Activated gamma-delta T cell (primary cell): Measurements from ENCODE around the gene OLFML3.

Source experiments
- DNase-seq: peaks from one replicate; lab custom pipeline; 2025; lab: John Stamatoyannopoulos, UW

The OLFML3 gene

DNA sequence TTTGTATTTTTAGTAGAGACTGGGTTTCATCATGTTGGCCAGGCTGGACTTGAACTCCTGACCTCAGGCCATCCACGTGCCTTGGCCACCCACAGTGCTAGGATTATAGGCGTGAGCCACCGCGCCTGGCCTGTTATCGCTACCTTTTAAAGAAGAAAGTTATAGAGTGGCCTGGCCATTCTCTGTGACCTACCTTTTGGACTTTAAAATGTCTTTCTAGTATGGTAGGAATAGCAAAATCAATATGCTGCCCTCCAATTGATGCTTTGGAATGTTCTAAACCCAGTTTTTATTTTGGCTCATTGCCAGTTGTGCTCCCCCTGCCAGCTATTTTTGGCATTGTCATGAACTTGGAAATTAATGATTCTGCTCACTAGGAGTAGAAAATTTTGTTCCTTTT lies 30.3 kb upstream of the OLFML3 start:
- no peak for DNase-seq

DNA sequence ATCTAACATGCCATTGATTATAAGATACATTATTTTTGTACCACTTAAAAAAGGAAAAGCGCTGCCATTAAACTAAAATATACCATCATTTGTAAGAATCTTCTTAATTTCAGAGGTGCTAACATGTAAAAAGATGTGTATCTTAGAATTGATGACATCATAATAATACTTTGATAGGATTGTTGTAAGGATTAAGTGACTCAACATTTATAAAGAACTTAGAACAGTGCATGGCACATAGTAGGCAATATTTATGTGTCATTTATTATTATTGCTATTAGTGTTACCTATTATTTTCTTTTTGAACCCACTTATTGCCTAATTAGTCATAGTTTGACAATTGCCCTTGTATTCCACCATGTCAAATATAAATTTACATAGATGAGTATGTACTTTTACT lies 28.4 kb upstream of the OLFML3 start:
- no peak for DNase-seq

DNA sequence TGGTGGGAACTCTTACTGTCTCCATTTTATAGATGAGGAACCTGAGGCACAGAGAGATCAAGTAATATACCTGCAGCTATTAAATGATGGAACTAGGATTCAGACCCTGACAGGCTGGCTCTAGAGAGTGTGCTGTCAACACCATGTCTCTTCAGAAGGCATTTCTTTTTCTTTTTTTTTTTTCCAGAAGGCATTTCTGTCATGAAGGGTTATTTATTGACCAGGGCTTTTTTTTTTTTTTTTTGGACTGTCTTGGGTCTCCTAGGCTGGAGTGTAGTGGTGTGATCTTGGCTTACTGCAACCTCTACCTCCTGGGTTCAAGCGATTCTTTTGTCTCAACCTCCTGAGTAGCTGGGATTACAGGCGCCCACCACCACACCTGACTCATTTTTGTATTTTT lies 27.6 kb upstream of the OLFML3 start:
- no peak for DNase-seq

DNA sequence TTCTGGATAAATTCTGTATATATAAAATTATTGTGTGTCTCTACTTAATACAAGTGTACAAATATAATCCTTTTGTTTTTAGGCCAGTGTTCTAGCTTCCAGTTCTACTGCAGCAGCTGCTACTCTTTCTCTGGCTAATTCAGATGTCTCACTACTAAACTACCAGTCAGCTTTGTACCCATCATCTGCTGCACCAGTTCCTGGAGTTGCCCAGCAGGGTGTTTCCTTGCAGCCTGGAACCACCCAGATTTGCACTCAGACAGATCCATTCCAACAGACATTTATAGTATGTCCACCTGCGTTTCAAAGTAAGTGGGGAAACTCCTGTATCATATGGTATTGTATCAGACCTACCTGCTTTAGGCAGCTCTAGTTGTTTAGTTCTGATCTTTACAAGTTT lies 21.3 kb upstream of the OLFML3 start:
- no peak for DNase-seq

DNA sequence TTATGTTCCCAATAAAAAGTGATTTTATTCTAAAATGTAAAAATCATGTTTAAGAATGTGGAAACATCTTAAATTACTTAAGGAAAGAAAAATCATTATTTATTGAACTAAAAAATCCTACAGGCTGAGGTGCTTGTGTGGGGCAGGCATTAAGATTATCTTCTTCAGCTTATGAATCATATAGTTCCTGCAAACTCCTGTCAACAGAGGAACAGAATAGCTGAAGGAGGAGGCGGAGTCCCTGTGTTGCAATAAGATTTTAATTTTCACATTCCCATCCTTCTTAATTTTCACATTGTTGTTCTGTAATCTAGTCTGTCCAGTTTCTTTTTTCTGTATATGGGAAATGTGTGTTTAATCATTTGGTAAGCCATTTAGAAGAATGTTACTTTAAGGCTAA lies 20.6 kb upstream of the OLFML3 start:
- DNase-seq = no peak

DNA sequence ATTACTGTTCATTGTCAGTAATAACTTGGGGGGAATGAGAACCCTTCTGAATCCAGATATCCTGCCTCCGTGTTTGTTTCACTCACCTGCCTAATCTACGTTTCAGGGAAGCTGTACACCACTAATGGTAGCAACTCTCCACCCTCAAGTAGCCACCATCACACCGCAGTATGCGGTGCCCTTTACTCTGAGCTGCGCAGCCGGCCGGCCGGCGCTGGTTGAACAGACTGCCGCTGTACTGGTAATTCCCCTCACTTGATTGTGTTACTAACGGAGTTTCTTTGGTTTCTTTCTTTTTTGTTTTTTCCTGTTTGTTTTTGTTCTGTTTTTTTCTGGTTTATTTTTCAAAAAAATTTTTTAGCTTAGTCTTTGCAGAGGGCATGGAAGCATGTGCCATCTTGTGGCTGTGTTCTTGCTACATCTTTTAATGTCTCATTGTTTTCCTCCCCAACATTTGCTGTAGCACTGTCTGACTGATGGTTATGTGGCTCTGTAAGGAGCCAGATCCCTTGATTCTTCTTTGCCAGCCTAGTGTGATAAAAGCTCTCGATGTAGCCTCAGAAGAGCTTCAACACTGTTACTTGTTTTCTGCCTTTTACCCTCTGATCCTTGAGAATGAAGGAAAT lies 15.9 kb upstream of the OLFML3 start:
- DNase-seq = no peak

DNA sequence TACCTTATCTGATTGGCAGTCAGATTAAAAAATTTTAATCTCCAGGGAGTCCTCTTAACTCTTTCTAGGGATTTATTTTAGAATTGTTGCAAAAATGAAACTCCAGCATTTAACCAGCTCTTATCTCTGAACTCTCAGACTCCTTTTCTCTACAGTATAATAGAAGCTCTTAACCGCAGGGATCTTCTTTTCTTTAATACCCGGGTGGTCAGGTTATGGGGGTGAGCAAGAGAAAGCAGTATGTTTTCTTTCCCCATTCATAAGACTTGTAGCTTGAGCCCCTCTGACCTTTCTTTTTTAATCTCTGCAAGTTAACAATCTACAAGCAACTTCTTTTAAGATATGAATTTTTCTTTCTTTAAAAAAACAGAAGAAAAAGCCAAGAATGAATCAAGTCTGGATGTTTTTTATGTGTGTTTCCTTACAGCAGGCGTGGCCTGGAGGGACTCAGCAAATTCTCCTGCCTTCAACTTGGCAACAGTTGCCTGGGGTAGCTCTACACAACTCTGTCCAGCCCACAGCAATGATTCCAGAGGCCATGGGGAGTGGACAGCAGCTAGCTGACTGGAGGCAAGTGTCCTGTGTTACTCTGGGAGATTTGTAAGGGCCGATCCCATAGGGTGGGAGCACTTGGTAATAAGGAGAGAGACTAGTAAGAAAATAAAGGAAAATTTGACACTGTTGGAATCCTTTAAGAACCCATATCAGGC lies 13.4 kb upstream of the OLFML3 start:
- no peak for DNase-seq

DNA sequence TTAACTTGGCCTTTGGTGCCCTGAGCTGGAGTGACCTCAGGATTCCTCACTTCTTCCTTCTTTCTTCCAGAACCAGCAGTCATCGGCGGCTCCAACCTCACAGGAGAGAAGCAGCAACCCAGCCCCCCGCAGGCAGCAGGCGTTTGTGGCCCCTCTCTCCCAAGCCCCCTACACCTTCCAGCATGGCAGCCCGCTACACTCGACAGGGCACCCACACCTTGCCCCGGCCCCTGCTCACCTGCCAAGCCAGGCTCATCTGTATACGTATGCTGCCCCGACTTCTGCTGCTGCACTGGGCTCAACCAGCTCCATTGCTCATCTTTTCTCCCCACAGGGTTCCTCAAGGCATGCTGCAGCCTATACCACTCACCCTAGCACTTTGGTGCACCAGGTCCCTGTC lies 6.3 kb upstream of the OLFML3 start:
- DNase-seq = no peak

DNA sequence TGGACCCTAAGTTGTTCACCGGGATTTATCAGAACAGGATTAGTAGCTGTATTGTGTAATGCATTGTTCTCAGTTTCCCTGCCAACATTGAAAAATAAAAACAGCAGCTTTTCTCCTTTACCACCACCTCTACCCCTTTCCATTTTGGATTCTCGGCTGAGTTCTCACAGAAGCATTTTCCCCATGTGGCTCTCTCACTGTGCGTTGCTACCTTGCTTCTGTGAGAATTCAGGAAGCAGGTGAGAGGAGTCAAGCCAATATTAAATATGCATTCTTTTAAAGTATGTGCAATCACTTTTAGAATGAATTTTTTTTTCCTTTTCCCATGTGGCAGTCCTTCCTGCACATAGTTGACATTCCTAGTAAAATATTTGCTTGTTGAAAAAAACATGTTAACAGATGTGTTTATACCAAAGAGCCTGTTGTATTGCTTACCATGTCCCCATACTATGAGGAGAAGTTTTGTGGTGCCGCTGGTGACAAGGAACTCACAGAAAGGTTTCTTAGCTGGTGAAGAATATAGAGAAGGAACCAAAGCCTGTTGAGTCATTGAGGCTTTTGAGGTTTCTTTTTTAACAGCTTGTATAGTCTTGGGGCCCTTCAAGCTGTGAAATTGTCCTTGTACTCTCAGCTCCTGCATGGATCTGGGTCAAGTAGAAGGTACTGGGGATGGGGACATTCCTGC lies 3.9 kb upstream of the OLFML3 start:
- no peak for DNase-seq

DNA sequence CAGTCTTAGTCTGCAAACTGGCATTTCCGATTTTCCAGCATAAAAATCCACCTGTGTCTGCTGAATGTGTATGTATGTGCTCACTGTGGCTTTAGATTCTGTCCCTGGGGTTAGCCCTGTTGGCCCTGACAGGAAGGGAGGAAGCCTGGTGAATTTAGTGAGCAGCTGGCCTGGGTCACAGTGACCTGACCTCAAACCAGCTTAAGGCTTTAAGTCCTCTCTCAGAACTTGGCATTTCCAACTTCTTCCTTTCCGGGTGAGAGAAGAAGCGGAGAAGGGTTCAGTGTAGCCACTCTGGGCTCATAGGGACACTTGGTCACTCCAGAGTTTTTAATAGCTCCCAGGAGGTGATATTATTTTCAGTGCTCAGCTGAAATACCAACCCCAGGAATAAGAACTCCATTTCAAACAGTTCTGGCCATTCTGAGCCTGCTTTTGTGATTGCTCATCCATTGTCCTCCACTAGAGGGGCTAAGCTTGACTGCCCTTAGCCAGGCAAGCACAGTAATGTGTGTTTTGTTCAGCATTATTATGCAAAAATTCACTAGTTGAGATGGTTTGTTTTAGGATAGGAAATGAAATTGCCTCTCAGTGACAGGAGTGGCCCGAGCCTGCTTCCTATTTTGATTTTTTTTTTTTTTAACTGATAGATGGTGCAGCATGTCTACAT lies 2.5 kb upstream of the OLFML3 start:
- no peak for DNase-seq

DNA sequence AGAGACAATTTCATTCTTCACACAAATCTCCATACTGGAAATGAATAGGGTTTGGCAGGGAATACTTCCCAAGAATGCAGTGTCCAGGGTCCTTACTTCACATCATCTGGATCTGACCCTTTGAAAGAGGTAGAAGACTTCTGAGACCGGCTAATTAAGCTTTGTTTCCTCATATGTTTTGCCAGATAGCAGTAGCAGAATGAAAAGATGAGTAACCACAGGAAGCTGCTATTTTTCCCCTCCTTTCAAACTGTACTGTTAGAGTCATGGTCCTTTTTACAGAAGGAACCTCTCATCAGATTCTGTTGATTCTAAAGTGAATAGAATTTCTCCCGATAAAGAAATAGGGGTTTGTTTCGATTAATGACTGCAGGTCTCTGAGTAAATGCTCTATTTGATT lies 1.4 kb upstream of the OLFML3 start:
- DNase-seq = no peak

DNA sequence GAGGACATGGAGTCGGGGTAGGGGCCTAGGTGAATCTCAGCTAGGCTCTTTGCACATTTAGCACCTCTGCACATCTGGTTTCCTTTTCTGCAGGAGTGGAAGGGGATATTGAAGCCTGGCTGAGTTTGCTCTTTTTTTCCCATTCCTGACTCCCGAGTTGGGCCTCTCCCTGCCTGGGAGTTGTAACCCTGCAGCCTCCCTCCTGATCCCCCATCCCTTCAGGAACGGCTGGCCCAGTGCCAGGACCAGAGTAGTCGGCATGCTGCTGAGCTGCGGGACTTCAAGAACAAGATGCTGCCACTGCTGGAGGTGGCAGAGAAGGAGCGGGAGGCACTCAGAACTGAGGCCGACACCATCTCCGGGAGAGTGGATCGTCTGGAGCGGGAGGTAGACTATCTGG lies 836 bp downstream of the OLFML3 start:
- DNase-seq = no peak

DNA sequence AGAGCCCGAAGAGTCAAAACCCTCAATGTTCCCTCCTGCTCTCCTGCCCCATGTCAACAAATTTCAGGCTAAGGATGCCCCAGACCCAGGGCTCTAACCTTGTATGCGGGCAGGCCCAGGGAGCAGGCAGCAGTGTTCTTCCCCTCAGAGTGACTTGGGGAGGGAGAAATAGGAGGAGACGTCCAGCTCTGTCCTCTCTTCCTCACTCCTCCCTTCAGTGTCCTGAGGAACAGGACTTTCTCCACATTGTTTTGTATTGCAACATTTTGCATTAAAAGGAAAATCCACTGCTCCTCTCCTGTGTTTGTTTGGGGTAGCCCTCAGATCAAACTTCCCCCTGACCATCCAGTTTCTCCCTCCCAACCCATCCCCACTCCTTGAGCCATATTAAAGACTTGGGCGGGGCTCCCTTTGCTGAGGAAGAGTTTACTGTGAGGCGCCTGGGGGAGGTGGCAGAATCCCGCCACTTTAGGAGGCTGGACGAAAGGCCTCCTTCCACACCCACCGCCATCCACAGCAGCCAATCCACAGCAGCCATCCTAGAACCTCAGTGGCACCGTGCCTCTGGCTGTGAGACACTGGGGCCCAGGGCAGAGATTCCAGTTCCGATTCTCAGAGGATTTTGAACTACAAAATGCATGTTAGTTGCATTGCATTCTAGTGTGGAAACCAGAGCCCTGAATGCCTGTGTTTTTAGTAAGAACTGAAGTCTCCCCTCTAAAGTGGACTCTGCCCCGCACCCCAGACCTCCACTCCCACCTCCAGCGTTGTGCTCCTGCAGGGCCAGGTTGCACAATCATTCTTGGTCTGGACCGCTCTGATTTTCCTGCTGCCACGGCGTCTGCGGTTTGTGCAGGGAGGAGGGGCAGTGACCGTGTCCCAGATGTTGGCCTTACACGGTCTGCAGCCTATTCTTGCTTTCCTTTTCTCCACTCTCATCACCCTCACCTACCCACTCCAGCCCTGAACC lies 3.0 kb downstream of the OLFML3 start:
- DNase-seq = no peak

DNA sequence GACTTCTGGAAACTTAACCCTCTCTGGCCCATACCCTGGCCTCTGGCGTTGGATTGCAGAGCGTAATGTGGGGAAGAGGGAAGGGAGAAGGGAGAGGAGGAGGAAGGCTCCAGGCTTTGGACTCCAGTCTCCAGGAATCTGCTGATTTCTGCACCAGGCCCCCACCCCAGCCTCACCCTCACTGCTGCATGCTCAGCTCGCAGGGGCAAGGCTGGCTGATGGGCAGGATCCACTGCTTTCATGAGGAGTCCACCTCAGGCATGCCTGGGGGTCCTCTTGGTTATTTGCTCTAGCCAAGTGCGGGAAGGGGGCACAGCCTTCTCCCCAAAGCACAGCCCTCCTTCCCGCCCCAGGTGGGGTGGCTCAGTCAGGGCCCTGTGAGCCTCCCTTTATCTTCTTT lies 3.7 kb downstream of the OLFML3 start:
- no peak for DNase-seq

DNA sequence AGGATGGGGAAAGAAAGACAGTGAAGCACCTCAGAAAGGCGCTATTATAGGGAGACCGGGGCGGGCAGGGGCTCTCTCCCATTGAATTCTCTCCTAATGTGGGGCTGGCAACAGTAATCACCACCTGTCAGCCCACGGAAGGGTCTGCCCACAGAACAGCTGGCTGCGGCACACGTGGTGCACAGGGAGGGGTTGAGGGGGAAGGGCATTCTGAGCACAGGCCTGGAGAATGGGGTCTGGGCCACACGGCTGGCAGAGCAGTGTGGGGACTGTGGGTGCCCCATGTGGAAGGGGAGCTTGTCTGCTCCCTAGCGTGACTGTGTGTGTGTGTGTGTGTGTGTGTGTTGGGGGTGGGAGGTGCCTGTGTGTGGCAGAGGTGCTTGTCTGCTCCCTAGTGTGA lies 4.1 kb downstream of the OLFML3 start:
- DNase-seq = no peak

DNA sequence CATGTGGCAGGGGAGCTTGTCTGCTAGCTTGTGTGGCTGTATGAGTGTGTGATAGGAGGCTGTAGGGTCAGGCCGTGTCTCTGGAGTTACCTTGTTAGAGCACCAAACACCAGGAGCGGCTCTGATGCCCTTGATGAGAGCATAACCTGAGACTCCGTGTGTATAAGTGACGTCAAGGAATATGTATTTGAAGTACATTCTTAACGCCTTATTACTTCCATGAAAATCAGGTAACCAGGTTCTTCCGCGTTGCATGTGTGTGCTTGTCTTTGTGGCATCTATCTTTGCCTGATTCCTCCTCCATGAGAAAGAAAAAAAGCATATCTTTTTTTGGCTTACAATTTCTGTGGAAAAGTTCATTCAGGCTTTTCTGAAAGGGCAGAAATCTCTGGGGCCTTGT lies 4.6 kb downstream of the OLFML3 start:
- DNase-seq = no peak

DNA sequence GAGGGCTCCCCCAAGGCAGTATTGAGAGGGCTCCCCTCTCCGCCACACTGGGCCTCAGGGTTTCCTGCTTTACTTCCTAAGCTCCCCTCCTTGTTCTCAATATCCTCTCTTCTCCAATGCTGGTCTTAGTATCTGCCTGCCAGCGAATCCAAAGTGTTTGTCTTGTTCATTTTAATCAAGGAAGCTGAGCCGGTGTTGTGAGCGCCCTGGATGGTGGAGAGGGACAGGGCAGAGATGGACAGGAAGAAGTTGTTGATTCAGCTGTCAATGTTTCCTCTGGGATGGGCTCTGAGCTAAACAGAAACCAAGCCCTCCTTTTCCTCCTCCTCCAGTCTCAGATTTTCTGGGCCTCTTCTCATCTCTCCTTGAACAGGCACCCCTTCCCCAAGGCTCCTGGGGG lies 5.4 kb downstream of the OLFML3 start:
- no peak for DNase-seq

DNA sequence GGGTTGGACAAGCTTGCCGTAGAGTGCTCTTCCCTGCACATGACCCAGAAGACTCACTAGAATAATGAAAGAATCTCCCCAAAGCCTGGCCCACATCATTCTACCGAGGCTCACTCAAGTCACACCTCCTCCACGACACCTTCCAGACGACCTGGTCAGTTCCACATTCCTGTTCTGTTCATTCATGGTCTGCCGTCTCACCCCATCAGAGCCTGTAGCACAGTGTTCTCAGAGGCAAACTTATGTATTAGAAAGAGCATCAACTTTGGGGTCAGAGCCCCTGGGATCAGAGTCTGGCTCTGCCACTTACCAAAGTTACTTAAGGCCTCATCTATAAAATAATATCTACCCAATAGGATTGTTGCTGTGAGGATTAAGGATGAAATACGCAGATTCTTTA lies 7.5 kb downstream of the OLFML3 start:
- DNase-seq = no peak

DNA sequence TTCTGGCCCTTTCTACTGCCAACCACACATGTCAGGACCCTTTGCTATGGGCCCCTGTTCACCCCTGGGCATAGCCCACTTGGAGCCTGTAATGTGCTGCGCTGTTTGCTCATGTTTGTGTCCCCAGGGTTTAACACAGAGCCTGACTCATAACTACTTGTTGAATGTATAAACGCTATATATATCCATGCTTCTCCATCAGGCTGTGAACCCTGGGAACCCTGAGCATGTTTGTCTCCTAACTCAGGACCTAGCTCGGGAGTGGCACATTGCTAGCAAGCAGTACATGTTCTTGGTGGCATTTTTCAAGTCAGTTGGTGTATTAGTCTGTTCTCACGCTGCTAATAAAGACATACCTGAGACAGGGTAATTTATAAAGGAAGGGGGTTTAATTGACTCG lies 8.0 kb downstream of the OLFML3 start:
- DNase-seq = no peak

DNA sequence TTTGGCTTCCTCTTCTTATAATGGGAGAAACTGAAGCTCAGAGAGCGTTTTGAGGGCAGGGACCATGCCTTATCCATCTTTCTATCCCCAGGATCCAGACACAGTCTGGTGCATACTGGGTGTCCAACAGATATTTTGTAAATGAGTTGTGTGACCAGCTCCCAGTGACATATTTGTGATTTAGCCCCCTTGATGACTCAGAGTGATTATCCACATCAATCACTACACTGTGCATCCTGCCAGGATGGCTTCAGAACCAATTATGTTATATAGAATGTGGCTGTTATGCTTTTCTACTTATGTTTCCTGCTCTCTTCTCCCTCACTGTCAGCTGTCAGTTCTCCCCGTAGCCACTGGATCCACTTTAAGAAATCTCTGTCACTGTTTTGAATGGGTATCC lies 11.3 kb downstream of the OLFML3 start:
- no peak for DNase-seq

DNA sequence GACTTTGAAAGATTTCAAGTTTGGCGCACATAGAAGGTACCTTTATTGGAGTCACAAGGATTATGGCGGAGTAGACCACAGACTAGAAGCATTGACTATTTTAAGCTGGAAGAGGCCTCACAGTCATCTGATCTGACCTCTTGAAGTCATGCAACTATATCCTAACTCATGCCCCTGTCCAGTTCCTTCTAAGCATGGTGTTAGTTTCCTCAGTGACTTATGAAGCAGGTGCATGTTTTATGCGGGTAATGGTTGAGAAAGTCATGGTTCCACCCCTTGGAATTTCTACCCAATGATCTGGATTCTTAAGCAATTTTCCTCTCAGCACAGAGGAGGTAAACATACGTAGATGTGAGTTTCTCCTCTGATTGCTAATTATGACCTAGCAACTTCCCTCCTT lies 11.7 kb downstream of the OLFML3 start:
- DNase-seq = no peak

DNA sequence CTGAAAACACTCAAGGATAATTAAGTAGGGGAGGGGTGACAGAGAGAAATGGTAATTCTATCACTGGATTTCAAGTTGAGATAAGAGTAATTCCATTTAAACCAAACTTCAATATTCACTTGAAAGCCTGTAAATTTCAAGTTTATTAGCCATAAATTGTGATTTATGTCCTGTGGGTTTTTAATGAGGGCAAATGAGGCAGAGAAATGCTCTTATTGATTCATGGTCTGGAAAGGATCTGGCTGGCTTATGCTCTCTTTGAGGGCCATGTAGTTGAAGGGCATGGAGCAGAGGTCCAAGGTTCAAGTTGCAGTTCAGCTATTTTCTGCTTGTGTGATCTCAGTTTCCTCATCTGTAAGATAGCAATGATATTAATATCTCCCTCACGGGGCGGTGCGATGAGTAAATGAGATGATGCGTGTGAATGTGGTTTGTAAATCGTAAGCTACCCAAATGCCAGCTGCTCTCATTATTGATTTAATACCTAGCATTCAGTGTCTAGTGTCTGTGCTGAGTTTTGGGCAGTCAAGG lies 12.3 kb downstream of the OLFML3 start:
- no peak for DNase-seq
